CD4-positive, alpha-beta T cell treated with Interleukin-17A for 1 hour (primary cell): ENCODE data around the gene SLC25A39.
"Not testable (repeated sequence)": the region's sequence is repeated elsewhere in the genome, so short reads cannot be mapped to it uniquely, and the experiment has no call there.

ENCODE experiments used
- DNase-seq: peaks from one replicate; pipeline ENCODE4 v3.0.0-alpha.2; 2020

Gene SLC25A39, protein sequence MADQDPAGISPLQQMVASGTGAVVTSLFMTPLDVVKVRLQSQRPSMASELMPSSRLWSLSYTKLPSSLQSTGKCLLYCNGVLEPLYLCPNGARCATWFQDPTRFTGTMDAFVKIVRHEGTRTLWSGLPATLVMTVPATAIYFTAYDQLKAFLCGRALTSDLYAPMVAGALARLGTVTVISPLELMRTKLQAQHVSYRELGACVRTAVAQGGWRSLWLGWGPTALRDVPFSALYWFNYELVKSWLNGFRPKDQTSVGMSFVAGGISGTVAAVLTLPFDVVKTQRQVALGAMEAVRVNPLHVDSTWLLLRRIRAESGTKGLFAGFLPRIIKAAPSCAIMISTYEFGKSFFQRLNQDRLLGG

DNA sequence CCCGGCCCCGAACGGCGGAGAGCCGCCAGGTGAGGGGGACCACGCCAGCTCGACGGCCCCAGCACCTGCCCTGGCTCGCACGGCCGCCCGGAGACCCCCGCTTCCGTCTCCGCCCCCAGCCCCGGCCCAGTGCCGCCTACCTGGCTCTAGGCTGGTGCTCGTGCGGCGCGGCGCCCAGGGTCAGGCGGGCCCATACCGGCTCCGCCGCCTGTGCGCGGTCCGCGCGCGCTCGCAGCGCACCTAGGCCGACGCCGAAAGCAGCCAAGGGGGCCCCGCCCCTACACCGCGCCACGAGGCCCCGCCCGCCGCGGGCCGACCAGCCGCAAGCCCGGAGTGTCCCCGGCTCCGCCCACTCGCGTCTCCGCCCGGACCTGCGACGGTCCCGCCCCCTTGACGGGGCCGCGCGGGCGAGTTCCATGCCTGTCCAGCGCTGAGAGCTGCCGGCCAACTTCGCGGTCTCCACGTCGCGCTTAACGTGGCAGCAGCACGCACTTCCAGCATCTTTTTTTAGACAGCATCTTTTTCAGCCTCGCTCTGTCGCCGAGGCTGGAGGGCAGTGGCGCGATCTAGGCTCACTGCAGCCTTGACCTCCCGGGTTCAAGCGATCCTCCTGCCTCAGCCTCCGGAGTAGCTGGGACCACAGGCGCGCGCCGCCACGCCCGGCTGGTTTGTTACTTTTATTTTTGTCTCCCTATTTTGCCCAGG is at the start of gene SLC25A39:
SLC25A39 (minus strand) TSS at position 253 of the 705 bp plus-strand sequence. CDS start 1,261 bp downstream, outside the sequence.
- peak; percentile 95 for DNase-seq

GRCh38 chr17:44372036-44372435 is 47.4 kb upstream of the SLC25A39 start:
- DNase-seq, result no peak

DNA sequence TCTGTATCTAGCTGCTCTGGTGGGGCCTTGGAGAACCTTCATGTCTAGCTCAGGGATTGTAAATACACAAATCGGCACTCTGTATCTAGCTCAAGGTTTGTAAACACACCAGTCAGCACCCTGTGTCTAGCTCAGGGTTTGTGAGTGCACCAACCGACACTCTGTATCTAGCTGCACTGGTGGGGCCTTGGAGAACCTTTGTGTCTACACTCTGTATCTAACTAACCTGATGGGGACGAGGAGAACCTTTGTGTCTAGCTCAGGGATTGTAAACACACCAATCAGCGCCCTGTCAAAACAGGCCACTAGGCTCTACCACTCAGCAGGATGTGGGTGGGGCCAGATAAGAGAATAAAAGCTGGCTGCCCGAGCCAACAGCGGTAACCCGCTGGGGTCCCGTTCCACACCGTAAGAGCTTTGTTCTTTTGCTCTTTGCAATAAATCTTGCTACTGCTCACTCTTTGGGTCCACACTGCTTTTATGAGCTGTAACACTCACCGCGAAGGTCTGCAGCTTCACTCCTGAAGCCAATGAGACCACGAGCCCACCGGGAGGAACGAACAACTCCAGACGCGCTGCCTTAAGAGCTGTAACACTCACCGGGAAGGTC is 44.9 kb upstream of the SLC25A39 start:
- peak; percentile 36 for DNase-seq

GRCh38 chr17:44368391-44369243 is 44.0 kb upstream of the SLC25A39 start:
- DNase-seq, result not testable (repeated sequence)

- no peak for DNase-seq
Measured at GRCh38 chr17:44367231-44367979, 42.8 kb upstream of the SLC25A39 start.

GRCh38 chr17:44365051-44365450 is 40.4 kb upstream of the SLC25A39 start:
- not testable (repeated sequence) for DNase-seq

DNA sequence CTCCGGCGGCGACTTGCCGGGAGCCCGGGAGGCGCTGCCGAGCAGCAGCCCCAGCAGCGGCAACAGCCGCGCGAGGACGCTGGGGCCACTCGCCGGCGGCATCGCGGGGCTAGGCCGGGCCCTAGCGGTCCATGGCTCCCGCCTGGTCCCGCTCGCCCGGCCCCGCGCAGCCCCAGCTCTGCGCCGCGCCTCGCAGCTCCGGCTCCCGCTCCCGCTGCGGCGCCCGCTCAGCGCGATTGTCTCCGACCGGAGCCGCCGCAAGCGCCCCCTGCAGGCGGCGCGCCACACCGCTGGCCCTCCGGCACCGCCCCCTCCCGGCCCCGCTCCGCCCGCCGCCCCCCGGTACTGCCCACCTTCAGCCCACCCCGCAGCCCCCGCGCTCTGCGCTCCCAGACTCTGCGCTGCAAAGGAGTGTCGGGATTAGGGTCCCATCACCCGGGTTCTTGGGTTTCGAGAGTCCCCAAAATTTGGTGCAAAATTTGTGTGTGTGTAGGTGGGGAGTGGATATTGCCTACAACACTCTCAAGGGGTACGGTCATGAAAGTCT is 39.1 kb upstream of the SLC25A39 start, which contains the start of gene FAM171A2:
FAM171A2 (minus strand) TSS at position 241 of the 547 bp plus-strand sequence; CDS start at position 102, 139 bp downstream.
- peak; percentile 66 for DNase-seq

- DNase-seq, result peak; percentile 3
Measured at GRCh38 chr17:44362949-44363612, 38.5 kb upstream of the SLC25A39 start.

GRCh38 chr17:44362459-44362948 is 37.9 kb upstream of the SLC25A39 start:
- DNase-seq, result no peak

DNA sequence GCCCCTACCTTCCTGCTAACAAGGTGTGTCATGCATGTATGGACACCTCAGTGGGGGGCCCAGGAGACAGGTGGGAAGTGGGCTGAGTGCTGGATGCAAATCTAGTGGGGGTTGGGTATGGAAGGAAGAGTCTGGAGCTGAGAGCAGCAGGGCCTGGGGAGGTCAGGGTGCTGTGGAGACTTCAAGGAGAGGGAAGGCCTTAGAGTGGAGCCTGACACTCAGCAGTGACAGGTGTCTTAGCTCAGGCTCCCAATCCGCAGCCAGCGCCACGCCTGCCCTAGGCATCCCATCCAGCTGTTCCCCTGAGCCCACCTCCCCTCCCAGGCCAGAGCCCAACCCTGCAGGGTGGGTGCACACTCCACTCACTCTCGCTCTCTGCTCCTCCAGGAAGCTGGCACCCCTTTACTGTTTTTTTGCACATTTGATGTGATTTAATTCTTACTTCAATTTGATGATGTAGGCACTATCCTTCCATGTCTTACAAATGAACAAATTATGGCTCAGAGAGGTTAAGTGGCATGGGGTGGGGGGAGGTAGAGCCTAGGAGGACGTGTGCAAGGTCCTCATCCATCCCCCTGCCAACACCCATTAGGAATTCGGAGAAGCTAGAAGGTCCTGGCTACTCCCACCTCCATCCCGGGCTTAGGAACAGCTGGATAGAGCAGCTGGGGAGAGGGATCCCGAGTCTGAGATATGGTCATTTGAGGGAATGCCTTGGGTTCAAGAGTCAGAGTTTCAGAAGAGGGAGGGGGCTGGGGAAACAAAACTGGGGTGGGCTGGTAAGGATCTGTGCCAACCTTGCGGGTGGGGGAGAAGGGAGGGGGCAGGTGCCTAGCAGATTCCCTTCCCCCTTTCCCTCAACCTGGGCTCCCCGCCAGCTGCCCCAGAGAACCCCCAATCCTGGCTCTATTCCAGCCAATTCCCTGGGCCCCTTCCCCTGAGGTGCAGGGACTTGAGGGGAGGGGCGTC is 37.0 kb upstream of the SLC25A39 start:
- no peak for DNase-seq

- no peak for DNase-seq
Measured at GRCh38 chr17:44360826-44361225, 36.2 kb upstream of the SLC25A39 start.

DNA sequence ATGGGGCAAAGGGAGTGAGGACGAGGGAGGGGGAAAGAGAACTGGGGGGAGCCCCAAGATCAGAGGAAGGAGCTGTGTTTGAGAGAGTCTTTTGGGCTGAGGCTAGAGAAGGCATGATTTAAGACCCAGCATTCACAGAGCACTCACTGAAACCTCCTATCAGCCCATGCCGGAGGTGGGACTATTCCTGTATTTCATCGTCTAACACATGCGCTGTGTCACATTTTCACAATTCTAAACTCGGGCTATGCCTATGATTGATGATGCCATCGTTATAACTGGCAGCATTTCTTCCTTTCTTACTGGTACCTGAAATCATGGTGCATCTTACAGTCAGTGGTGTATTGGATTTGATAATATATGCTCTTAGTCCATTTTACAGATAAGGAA is 35.5 kb upstream of the SLC25A39 start:
- DNase-seq, result no peak

- no peak for DNase-seq
Measured at GRCh38 chr17:44359458-44360143, 35.0 kb upstream of the SLC25A39 start.

DNA sequence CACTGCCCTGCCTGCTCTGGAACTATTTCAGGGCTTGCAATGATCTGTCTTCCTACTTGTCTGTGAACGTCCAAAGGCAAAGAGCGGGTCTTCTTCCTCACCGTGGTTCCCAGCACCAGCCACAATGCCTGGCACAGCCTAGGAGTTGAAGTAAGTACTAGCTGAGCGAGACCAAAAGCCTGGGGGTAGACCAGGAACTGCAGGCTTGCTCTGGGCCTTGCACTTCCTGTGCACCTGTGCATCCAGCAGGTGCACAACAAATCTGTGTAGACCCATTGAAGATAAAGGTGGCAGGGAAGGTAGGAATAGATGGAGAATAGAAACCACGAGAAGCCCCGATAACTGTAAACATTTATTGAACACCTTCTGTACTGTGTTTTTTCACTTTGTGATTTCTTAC is 34.4 kb upstream of the SLC25A39 start:
- no peak for DNase-seq

DNA sequence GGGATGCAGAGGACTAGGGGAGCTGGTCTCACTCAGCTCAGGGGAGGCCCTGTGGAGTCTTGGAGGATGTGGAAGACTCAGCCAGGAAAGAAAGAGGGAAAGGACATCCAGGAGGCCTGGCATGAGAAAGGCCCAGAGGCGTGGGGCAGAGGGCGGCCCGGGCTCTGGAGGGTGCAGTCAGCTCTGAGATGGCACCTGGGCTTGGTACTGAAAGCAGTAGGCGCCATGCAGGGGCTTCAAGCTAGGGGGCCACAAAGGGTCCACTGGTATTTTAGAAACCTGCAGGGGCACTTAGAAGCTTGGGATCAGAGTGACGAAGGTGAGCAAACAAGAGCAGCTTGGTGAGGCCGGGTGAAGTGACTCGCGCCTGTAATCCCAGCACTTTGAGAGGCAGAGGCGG is 33.4 kb upstream of the SLC25A39 start:
- DNase-seq, result no peak

DNA sequence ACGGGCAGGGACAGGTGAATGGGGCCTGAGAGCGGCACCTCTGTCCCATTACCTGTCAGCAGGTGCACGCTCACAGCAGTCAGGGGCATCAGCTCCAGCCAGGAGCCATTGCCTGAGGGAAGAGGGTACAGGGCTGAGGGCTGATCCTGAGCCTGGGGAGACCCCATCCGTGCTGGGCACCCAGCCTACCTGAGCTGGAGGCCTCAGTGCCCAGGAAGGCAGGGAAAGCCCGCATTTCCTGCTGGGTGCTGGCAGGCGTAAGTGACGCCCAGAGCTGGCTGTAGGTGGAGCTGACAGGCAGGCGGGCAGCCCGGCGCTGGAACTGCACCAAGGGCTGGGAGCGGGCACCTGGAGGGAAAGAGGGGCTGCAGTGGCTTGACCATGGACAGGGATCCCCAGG is 31.6 kb upstream of the SLC25A39 start:
- no peak for DNase-seq

- DNase-seq, result no peak
Measured at GRCh38 chr17:44355642-44356099, 31.0 kb upstream of the SLC25A39 start.

DNA sequence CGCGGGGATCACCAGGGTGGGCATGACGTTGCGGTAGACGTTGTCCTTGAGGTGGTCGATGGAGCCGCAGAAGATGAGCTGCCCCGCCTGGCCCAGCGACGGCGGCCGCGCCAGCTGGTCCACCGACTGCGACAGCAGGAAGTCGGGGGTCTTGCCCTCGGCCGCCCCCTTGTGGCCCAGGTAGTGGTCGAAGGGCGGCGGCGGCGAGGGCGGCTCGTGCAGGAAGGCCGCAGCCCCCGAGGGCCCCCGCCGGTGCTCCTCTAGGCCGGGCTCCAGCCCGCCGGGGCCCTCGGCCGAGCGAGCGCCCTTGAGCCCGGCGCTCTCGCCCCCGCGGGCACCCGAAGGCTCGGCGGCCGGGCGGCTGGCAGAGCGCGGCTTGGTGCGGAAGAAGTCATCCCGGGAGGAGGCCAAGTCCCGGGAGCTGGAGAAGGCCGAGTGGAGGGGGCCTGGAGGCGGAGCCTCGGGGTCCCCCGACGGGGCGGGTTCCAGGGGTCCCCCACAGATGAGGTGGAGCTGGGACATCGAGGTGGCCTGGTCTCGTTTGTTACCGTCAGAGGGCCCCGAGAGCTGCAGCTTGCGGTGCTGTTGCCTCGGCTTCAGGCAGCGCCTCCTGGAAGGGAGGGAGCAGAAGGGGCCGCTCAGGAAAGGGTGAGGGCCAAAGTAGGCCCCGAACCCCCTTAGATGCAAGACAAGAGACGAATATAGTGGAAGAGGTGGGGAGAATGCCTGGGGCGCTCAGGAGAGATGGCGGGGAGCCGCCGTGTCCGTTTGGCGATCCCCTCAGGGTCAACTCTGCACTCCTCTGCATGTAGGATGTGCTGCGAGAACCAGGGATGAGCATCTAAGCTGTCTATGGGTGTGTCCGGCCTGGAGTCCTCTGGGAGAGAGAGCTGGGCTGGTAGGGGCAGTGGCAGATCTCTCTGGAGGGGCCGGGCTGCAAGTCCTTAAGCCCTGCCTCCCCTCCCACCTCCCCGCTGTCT is 30.2 kb upstream of the SLC25A39 start:
- peak; percentile 59 for DNase-seq
